MCF 10A (cell line): Measurements from ENCODE around the gene DENND4B. TPM values are rescaled to one million over a fixed set of nuclear protein-coding genes. Genes with fewer than 3 reads are reported as not detected.

ENCODE experiments used
- BruUV-seq: library from RNA; stranded (reverse); fragments of 400-500 nt; replicated peaks from 2 replicates; lab custom pipeline; 2021; lab: Mats Ljungman, UMichigan
- CTCF ChIA-PET: fragments of 300-600 bp; sonication (Branson Sonifier 250); formaldehyde crosslinking; extraction: SDS; loops from one replicate; lab custom pipeline; 2021; ENCODE audit warnings: antibody characterized with exemption, inconsistent platforms; lab: Yijun Ruan, JAX
- POLR2A ChIA-PET: fragments of 300-600, 350-650 bp; sonication (Branson Sonifier 250); formaldehyde crosslinking; extraction: SDS; loops from one replicate; lab custom pipeline; 2020; ENCODE audit warnings: antibody characterized with exemption, inconsistent platforms; lab: Yijun Ruan, JAX
- DNase-seq: peaks from one replicate; pipeline ENCODE4 v3.0.0-alpha.2; 2018; ENCODE audit not compliant: unreplicated experiment
- H3K27ac Mint-ChIP-seq: one replicate; pipeline ENCODE4 v1.8.0; 2022; ENCODE audit warnings: mild to moderate bottlenecking, low read depth, mixed read lengths; ENCODE audit not compliant: unreplicated experiment
- H3K27me3 Mint-ChIP-seq: one replicate; pipeline ENCODE4 v1.8.0; 2022; ENCODE audit warnings: mixed read lengths; ENCODE audit not compliant: insufficient read depth, unreplicated experiment
- H3K36me3 Mint-ChIP-seq: one replicate; pipeline ENCODE4 v1.8.0; 2022; ENCODE audit warnings: mild to moderate bottlenecking, moderate library complexity, mixed read lengths; ENCODE audit not compliant: insufficient read depth, unreplicated experiment
- H3K4me1 Mint-ChIP-seq: one replicate; pipeline ENCODE4 v1.8.0; 2022; ENCODE audit warnings: mixed read lengths; ENCODE audit not compliant: insufficient read depth, unreplicated experiment
- H3K4me3 Mint-ChIP-seq: one replicate; pipeline ENCODE4 v1.8.0; 2022; ENCODE audit warnings: mild to moderate bottlenecking, moderate library complexity, mixed read lengths; ENCODE audit not compliant: unreplicated experiment
- H3K9me3 Mint-ChIP-seq: one replicate; pipeline ENCODE4 v1.8.0; 2022; ENCODE audit warnings: mixed read lengths; ENCODE audit not compliant: unreplicated experiment
- CTCF ChIP-seq: fragments of 200-600 bp; IDR thresholded peaks from one replicate; pipeline ENCODE4 v1.8.0; 2022; ENCODE audit warnings: antibody characterized with exemption, mild to moderate bottlenecking; ENCODE audit not compliant: unreplicated experiment
- intact Hi-C: fragments of 100-400 bp; cut with micrococcal nuclease; formaldehyde crosslinking; loops from 2 replicates; pipeline ENCODE4 v1.14.1; 2022
- total RNA-seq: library from RNA; stranded (reverse); gene quantifications from 2 replicates; pipeline ENCODE4 v1.2.3, GENCODE V29; 2022

The DENND4B gene
- total RNA-seq, 1 experiment from 2014 or later: 59.6 TPM

- H3K9me3 Mint-ChIP-seq: no peaks in the 10 kb centered on the region
- no peaks in the 10 kb centered on the region for H3K4me1 Mint-ChIP-seq
- POLR2A ChIA-PET: interaction anchor here (0.7 to 3.1 kb wide), 3 partner anchors 10 to 323 kb away, joined by 4 to 15 read pairs (median 13); partner anchors contain the start of gene DENND4B
- TF ChIP-seq CTCF: no peak
- CTCF ChIA-PET: no interaction called here
- peaks cover 68% of the 10 kb centered on the region for H3K36me3 Mint-ChIP-seq
- H3K27me3 Mint-ChIP-seq: no peaks in the 10 kb centered on the region
- no TSS peak for BruUV-seq
- no peak for DNase-seq
- intact Hi-C loops: no loop called here
- H3K4me3 Mint-ChIP-seq: no peak overlapping the region
- H3K27ac Mint-ChIP-seq: no peak overlapping the region
Observed at GRCh38 chr1:153933955-153934354, 12.6 kb downstream of the DENND4B start.

GRCh38 chr1:153933430-153933829 lies 13.1 kb downstream of the DENND4B start:
- H3K36me3 Mint-ChIP-seq: peaks cover 65% of the 10 kb centered on the region

GRCh38 chr1:153932156-153933131 lies 14.1 kb downstream of the DENND4B start:
- Mint-ChIP-seq H3K4me3 (no peak overlapping the region), H3K27ac (no peak overlapping the region), H3K36me3 (peaks cover 64% of the 10 kb centered on the region), H3K27me3 (no peaks in the 10 kb centered on the region), H3K9me3 (no peaks in the 10 kb centered on the region), H3K4me1 (no peaks in the 10 kb centered on the region)
- CTCF ChIA-PET: interaction anchor here (0.6 kb wide), 1 partner anchor 32 kb away, joined by 3 read pairs; no protein-coding TSS in a partner anchor
- no peak for DNase-seq
- intact Hi-C loops: no loop called here
- TF ChIP-seq CTCF: no peak
- no TSS peak for BruUV-seq
- POLR2A ChIA-PET: interaction anchor here (0.7 kb wide), 1 partner anchor 28 kb away, joined by 3 read pairs; no protein-coding TSS in a partner anchor

More at GRCh38 chr1:153933430-153933829, 13.1 kb downstream of the DENND4B start:
- BruUV-seq: no TSS peak
- DNase-seq: no peak
- CTCF ChIA-PET: interaction anchor here (0.6 kb wide), 1 partner anchor 33 kb away, joined by 3 read pairs; no protein-coding TSS in a partner anchor
- Mint-ChIP-seq H3K4me1 (no peaks in the 10 kb centered on the region), H3K9me3 (no peaks in the 10 kb centered on the region), H3K4me3 (no peak overlapping the region), H3K27ac (no peak overlapping the region), H3K27me3 (no peaks in the 10 kb centered on the region)
- POLR2A ChIA-PET: no interaction called here
- intact Hi-C loops: no loop called here
- no peak for TF ChIP-seq CTCF
